Measurements from ENCODE around the gene SSR2.
A peak's percentile ranks its signal among the peaks of the same experiment; 100 is the strongest.

Gene SSR2

GRCh38 chr1:156026588-156026987 lies 5.8 kb upstream of the SSR2 start:
- H4K20me1 ChIP-seq (ENCODE audit: control insufficient read depth, insufficient read depth, low read depth, low read length), result no peaks in the 10 kb centered on the region
- no peak overlapping the region for H3K27ac ChIP-seq (ENCODE audit: low read depth, low read length)
- no peaks in the 10 kb centered on the region for H3K36me3 ChIP-seq (ENCODE audit: control insufficient read depth, low read length)
- no peaks in the 10 kb centered on the region for H3F3A ChIP-seq (ENCODE audit: control insufficient read depth, insufficient read depth)
- H3K9me2 ChIP-seq (replicated peaks; ENCODE audit: control insufficient read depth, low read length), result no peaks in the 10 kb centered on the region
- H3K4me1 ChIP-seq (ENCODE audit: control insufficient read depth, low read length), result peaks cover 8% of the 10 kb centered on the region
- no peaks in the 10 kb centered on the region for H3K79me2 ChIP-seq (ENCODE audit: control insufficient read depth, low read length)
- H3K9me3 ChIP-seq (ENCODE audit: control insufficient read depth, insufficient read depth, low read length), result no peaks in the 10 kb centered on the region
- no peaks in the 10 kb centered on the region for H3K27me3 ChIP-seq (ENCODE audit: control insufficient read depth, low read length)
- no peak overlapping the region for H3K4me3 ChIP-seq (ENCODE audit: low read length)
- TF ChIP-seq, protein P1, sequence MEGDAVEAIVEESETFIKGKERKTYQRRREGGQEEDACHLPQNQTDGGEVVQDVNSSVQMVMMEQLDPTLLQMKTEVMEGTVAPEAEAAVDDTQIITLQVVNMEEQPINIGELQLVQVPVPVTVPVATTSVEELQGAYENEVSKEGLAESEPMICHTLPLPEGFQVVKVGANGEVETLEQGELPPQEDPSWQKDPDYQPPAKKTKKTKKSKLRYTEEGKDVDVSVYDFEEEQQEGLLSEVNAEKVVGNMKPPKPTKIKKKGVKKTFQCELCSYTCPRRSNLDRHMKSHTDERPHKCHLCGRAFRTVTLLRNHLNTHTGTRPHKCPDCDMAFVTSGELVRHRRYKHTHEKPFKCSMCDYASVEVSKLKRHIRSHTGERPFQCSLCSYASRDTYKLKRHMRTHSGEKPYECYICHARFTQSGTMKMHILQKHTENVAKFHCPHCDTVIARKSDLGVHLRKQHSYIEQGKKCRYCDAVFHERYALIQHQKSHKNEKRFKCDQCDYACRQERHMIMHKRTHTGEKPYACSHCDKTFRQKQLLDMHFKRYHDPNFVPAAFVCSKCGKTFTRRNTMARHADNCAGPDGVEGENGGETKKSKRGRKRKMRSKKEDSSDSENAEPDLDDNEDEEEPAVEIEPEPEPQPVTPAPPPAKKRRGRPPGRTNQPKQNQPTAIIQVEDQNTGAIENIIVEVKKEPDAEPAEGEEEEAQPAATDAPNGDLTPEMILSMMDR (IDR thresholded peaks at IDR 0.05; ENCODE audit: low read depth, low read length, poor library complexity, severe bottlenecking), result no peak
- TF ChIP-seq EZH2phosphoT487 (IDR thresholded peaks at IDR 0.05; ENCODE audit: borderline replicate concordance, low read length), result no peak
- H3K4me2 ChIP-seq (ENCODE audit: low read length), result no peak overlapping the region

DNA sequence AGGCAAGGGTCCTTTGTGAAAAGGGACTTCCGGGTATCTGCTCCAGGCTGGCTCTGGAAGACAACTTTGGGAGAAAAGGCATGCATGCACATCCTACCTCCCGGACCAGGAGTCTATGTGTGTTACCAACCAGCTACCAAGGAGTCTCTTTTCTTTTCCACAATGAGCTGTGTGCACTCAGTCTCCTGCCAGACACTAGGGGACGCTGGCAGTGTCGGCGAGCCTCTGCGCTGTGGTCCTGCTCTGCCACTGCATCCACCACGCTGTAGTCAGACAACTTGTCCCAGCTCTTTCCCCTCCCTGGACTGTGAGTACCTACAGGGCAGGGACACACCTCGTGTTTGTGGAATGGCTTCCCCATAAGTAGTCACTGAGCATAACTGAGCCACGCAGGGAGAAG lies 5.1 kb upstream of the SSR2 start:
- no peak overlapping the region for H3K4me3 ChIP-seq (ENCODE audit: low read length)
- H3K79me2 ChIP-seq (ENCODE audit: control insufficient read depth, low read length), result 0 out of 2 replicates have a peak, but pooled peaks cover 3% of the 10 kb centered on the region
- no peaks in the 10 kb centered on the region for H3K36me3 ChIP-seq (ENCODE audit: control insufficient read depth, low read length)
- H3K27ac ChIP-seq (ENCODE audit: low read depth, low read length), result no peak overlapping the region
- TF ChIP-seq, protein P1 (IDR thresholded peaks at IDR 0.05; ENCODE audit: low read depth, low read length, poor library complexity, severe bottlenecking), result peak; percentile 71
- no peak for TF ChIP-seq EZH2phosphoT487 (IDR thresholded peaks at IDR 0.05; ENCODE audit: borderline replicate concordance, low read length)
- no peaks in the 10 kb centered on the region for H3K9me3 ChIP-seq (ENCODE audit: control insufficient read depth, insufficient read depth, low read length)
- peaks cover 12% of the 10 kb centered on the region for H3K4me1 ChIP-seq (ENCODE audit: control insufficient read depth, low read length)
- H3K9me2 ChIP-seq (replicated peaks; ENCODE audit: control insufficient read depth, low read length), result no peaks in the 10 kb centered on the region
- H4K20me1 ChIP-seq (ENCODE audit: control insufficient read depth, insufficient read depth, low read depth, low read length), result no peaks in the 10 kb centered on the region
- H3F3A ChIP-seq (ENCODE audit: control insufficient read depth, insufficient read depth), result no peaks in the 10 kb centered on the region
- H3K27me3 ChIP-seq (ENCODE audit: control insufficient read depth, low read length), result no peaks in the 10 kb centered on the region
- H3K4me2 ChIP-seq (ENCODE audit: low read length), result peak overlapping the region; percentile 2

GRCh38 chr1:156024801-156025200 lies 4.0 kb upstream of the SSR2 start:
- Histone ChIP-seq H3K36me3 (ENCODE audit: control insufficient read depth, low read length) (peaks cover 2% of the 10 kb centered on the region), H3K79me2 (ENCODE audit: control insufficient read depth, low read length) (peaks cover 13% of the 10 kb centered on the region), H3F3A (ENCODE audit: control insufficient read depth, insufficient read depth) (no peaks in the 10 kb centered on the region), H3K27ac (ENCODE audit: low read depth, low read length) (no peak overlapping the region), H4K20me1 (ENCODE audit: control insufficient read depth, insufficient read depth, low read depth, low read length) (no peaks in the 10 kb centered on the region), H3K4me3 (ENCODE audit: low read length) (no peak overlapping the region), H3K27me3 (ENCODE audit: control insufficient read depth, low read length) (no peaks in the 10 kb centered on the region), H3K9me3 (ENCODE audit: control insufficient read depth, insufficient read depth, low read length) (no peaks in the 10 kb centered on the region), H3K9me2 (replicated peaks; ENCODE audit: control insufficient read depth, low read length) (no peaks in the 10 kb centered on the region), H3K4me2 (ENCODE audit: low read length) (no peak overlapping the region), H3K4me1 (ENCODE audit: control insufficient read depth, low read length) (peaks cover 17% of the 10 kb centered on the region)
- TF ChIP-seq, protein P1 (IDR thresholded peaks at IDR 0.05; ENCODE audit: low read depth, low read length, poor library complexity, severe bottlenecking), result no peak
- TF ChIP-seq EZH2phosphoT487 (IDR thresholded peaks at IDR 0.05; ENCODE audit: borderline replicate concordance, low read length), result no peak

Measured in DOHH2 (cell line).